SU-DHL-6 (cell line): ENCODE data around the gene SNW1.
"Not testable (repeated sequence)": the region's sequence is repeated elsewhere in the genome, so short reads cannot be mapped to it uniquely, and the experiment has no call there.

ENCODE experiments used
- H2AFZ ChIP-seq: fragments of 200-600 bp; sonication (generic); 2 replicates; pipeline ENCODE4 v1.6.1; 2014; ENCODE audit warnings: low read depth, mild to moderate bottlenecking, moderate library complexity, mixed read lengths, antibody characterized with exemption, low read length; ENCODE audit not compliant: severe bottlenecking
- H3F3A ChIP-seq: fragments of 200-600 bp; shearing (Covaris generic); 2 replicates; pipeline ENCODE4 v1.6.0; 2016; ENCODE audit warnings: antibody characterized with exemption, mild to moderate bottlenecking; ENCODE audit not compliant: insufficient read depth
- H3K27ac ChIP-seq: fragments of 200-600 bp; sonication (generic); 2 replicates; pipeline ENCODE4 v1.5.1; 2016; ENCODE audit warnings: low read depth, mild to moderate bottlenecking, low read length, moderate library complexity, mixed read lengths
- H3K27me3 ChIP-seq: fragments of 200-600 bp; sonication (generic), shearing (Covaris generic); 2 replicates; pipeline ENCODE4 v1.6.0; 2014; ENCODE audit warnings: mild to moderate bottlenecking, low read length
- H3K36me3 ChIP-seq: fragments of 200-600 bp; sonication (generic); 2 replicates; pipeline ENCODE4 v1.6.1; 2014; ENCODE audit warnings: mild to moderate bottlenecking, low read length, mixed read lengths
- H3K4me2 ChIP-seq: fragments of 300-600, 200-600 bp; shearing (Covaris generic), sonication (generic); 2 replicates; pipeline ENCODE4 v1.6.0; 2014; ENCODE audit warnings: low read length, low read depth, mild to moderate bottlenecking; ENCODE audit not compliant: poor library complexity, severe bottlenecking
- H3K4me3 ChIP-seq: fragments of 200-600 bp; sonication (generic); 2 replicates; pipeline ENCODE4 v1.5.1; 2014; ENCODE audit warnings: antibody characterized with exemption, low read length, mild to moderate bottlenecking, mixed read lengths; ENCODE audit not compliant: insufficient read depth, poor library complexity, severe bottlenecking
- H3K79me2 ChIP-seq: fragments of 200-600 bp; sonication (generic); 2 replicates; pipeline ENCODE4 v1.6.1; 2014; ENCODE audit warnings: mild to moderate bottlenecking, low read length, moderate library complexity; ENCODE audit not compliant: insufficient read depth
- H3K9ac ChIP-seq: fragments of 200-600 bp; sonication (generic); 2 replicates; pipeline ENCODE4 v1.7.0; 2014; ENCODE audit warnings: mild to moderate bottlenecking, low read length
- H3K9me2 ChIP-seq: fragments of 200-600 bp; sonication (generic); replicated peaks from 2 replicates; pipeline ENCODE4 v1.6.1; 2014; ENCODE audit warnings: low read length; ENCODE audit not compliant: insufficient read depth
- H3K9me3 ChIP-seq: fragments of 200-600 bp; sonication (generic); 2 replicates; pipeline ENCODE4 v1.6.1; 2014; ENCODE audit warnings: low read length, mixed read lengths; ENCODE audit not compliant: insufficient read depth
- H4K20me1 ChIP-seq: fragments of 200-600 bp; sonication (generic); 2 replicates; pipeline ENCODE4 v1.6.1; 2014; ENCODE audit warnings: low read depth, mild to moderate bottlenecking, antibody characterized with exemption, low read length, moderate library complexity, mixed read lengths
- CTCF ChIP-seq: fragments of 200-600 bp; sonication (generic); IDR thresholded peaks from one replicate; pipeline ENCODE4 v1.5.1; 2017; ENCODE audit warnings: antibody characterized with exemption, mild to moderate bottlenecking, low read length, moderate library complexity; ENCODE audit not compliant: insufficient read depth, poor library complexity, severe bottlenecking
- EZH2phosphoT487 ChIP-seq: fragments of 200-600 bp; sonication (generic), shearing (Covaris generic); conservative IDR thresholded peaks from 2 replicates; pipeline ENCODE4 v1.6.1; 2018; ENCODE audit warnings: mild to moderate bottlenecking, antibody characterized with exemption, low read length, moderate library complexity, mixed read lengths

Gene SNW1

GRCh38 chr14:77782202-77782601 lies 21.2 kb upstream of the SNW1 start:
- Histone ChIP-seq H3F3A (no peaks in the 10 kb centered on the region), H3K79me2 (no peaks in the 10 kb centered on the region), H3K4me2 (no peak overlapping the region), H3K27me3 (no peaks in the 10 kb centered on the region), H3K9me3 (no peaks in the 10 kb centered on the region), H3K36me3 (no peaks in the 10 kb centered on the region), H3K27ac (no peak overlapping the region), H3K9me2 (no peaks in the 10 kb centered on the region), H2AFZ (no peak overlapping the region), H4K20me1 (no peaks in the 10 kb centered on the region), H3K4me3 (no peak overlapping the region), H3K9ac (no peak overlapping the region)
- TF ChIP-seq CTCF (no peak), EZH2phosphoT487 (no peak)

DNA sequence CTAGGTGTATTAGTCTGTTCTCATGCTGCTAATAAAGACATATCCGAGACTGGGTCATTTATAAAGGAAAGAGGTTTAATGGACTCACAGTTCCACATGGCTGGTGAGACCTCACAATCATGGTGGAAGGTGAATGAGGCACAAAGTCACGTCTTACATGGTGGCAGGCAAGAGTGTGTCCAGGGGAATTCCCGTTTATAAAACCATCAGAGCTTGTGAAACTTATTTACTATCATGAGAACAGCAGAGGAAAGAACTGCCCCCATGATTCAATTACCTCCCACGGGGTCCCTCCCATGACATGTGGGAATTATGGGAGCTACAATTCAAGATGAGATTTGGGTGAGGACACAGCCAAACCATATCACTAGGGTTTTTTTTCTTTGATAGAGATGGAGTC lies 13.0 kb upstream of the SNW1 start:
- H3K36me3 ChIP-seq, H2AFZ ChIP-seq, H3K27me3 ChIP-seq, H3K4me2 ChIP-seq, H4K20me1 ChIP-seq, H3K9ac ChIP-seq, H3K9me3 ChIP-seq, H3K9me2 ChIP-seq, H3K4me3 ChIP-seq, H3K27ac ChIP-seq, H3F3A ChIP-seq, H3K79me2 ChIP-seq: not testable (repeated sequence)

DNA sequence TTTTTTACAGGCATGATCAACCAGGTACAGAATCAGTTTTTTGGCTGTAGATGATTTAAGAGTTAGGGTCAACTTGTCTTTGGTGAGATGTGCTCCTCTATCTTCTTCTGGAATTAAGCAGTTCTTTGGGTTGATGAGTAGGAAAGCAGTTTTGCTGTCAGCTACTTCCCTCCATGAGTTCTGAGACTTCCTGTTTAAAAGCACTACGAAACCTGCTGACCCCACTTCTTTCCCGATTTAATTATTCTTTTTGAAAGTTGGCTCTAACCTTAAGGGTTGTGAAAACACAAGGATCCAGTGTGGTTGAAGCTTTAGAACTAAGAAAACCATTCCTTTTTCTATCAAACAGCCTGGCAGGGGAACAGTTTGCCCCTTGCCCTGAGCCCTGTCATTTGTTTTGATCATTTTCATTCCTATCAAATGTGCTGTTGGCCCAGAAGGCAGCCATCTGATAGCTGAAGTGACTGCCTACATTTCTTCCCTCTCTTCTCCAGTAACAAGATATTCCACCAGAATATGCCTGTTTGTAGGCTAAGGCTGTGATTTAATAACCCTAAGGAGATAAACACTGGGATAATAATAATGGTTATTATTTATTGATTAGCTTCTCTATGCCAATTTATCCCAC lies 7.6 kb upstream of the SNW1 start:
- H3K4me2 ChIP-seq, H3K79me2 ChIP-seq, H3K4me3 ChIP-seq, H4K20me1 ChIP-seq, H3K27me3 ChIP-seq, H3F3A ChIP-seq, H2AFZ ChIP-seq, H3K36me3 ChIP-seq, H3K27ac ChIP-seq, H3K9me3 ChIP-seq, H3K9me2 ChIP-seq, H3K9ac ChIP-seq: not testable (repeated sequence)

GRCh38 chr14:77763978-77764377 lies 3.0 kb upstream of the SNW1 start:
- no peaks in the 10 kb centered on the region for H3K9me2 ChIP-seq
- H3K27me3 ChIP-seq, result no peaks in the 10 kb centered on the region
- no peaks in the 10 kb centered on the region; the same call in 1 of the 2 replicates for H4K20me1 ChIP-seq
- H3K9me3 ChIP-seq, result no peaks in the 10 kb centered on the region
- H3K79me2 ChIP-seq, result peaks cover 19% of the 10 kb centered on the region
- no peak overlapping the region for H3K27ac ChIP-seq
- H3F3A ChIP-seq, result no peaks in the 10 kb centered on the region
- H3K9ac ChIP-seq, result no peak overlapping the region
- no peaks in the 10 kb centered on the region for H3K36me3 ChIP-seq
- H2AFZ ChIP-seq, result no peak overlapping the region
- TF ChIP-seq CTCF (no peak), EZH2phosphoT487 (no peak)
- no peak overlapping the region for H3K4me2 ChIP-seq
- H3K4me3 ChIP-seq, result no peak overlapping the region
